Naive thymus-derived CD4-positive, alpha-beta T cell (primary cell): Measurements from ENCODE around the gene BRD3. TPM values are rescaled to one million over a fixed set of nuclear protein-coding genes. Genes with fewer than 3 reads are reported as not detected.

Source experiments
- ATAC-seq: fragments of 150-1000 bp; cut with Tn5 transposase; 2 replicates; pipeline ENCODE4 v1.10.0; 2021; ENCODE audit warnings: mild to moderate bottlenecking, moderate library complexity
- CTCF ChIA-PET: fragments of 350-600 bp; sonication (Branson Sonifier 250); formaldehyde crosslinking; loops from one replicate; lab custom pipeline; 2021; ENCODE audit warnings: antibody characterized with exemption; lab: Charles Lee
- POLR2A ChIA-PET: fragments of 350-600 bp; sonication (Branson Sonifier 250); formaldehyde crosslinking; loops from one replicate; lab custom pipeline; 2021; ENCODE audit warnings: antibody characterized with exemption, inconsistent platforms; lab: Charles Lee
- DNase-seq, 9 donors: peaks; one replicate each; pipeline versions ENCODE4 v3.0.0 to v3.0.0-alpha.2; 2020 to 2022; ENCODE audit warnings: mixed read lengths in 1 of 9
- H3K27ac ChIP-seq: one replicate; pipeline ENCODE4 v1.7.0; 2013; ENCODE audit warnings: mild to moderate bottlenecking, low read depth, low read length, moderate library complexity
- H3K27me3 ChIP-seq, 2 donors: one replicate each; pipeline ENCODE4 v1.7.0; 2013; ENCODE audit warnings: low read length in 2 of 2, mild to moderate bottlenecking in 2 of 2, moderate library complexity in 2 of 2; ENCODE audit not compliant: control insufficient read depth in 2 of 2, insufficient read depth in 2 of 2
- H3K36me3 ChIP-seq, 3 experiments: 1 replicate in 2 of 3; 2 replicates in 1 of 3; pipeline ENCODE4 v1.7.0; 2013; ENCODE audit warnings: low read length in 3 of 3, mild to moderate bottlenecking in 3 of 3, moderate library complexity in 1 of 3; ENCODE audit not compliant: insufficient read depth in 3 of 3, control insufficient read depth in 2 of 3
- H3K4me1 ChIP-seq, 2 donors: one replicate each; pipeline ENCODE4 v1.7.0; 2013; ENCODE audit warnings: low read length in 2 of 2, mild to moderate bottlenecking in 2 of 2, moderate library complexity in 1 of 2; ENCODE audit not compliant: control insufficient read depth in 2 of 2, insufficient read depth in 2 of 2
- H3K4me3 ChIP-seq: 2 replicates; pipeline ENCODE4 v1.7.0; 2013; ENCODE audit warnings: mild to moderate bottlenecking, low read length
- H3K9me3 ChIP-seq, 3 experiments: 1 replicate in 2 of 3; 2 replicates in 1 of 3; pipeline ENCODE4 v1.7.0; 2013; ENCODE audit warnings: low read length in 3 of 3; ENCODE audit not compliant: control insufficient read depth in 2 of 3
- H3K27ac Mint-ChIP-seq, 9 donors: one replicate each; pipeline ENCODE4 v1.8.0; 2020 to 2022; ENCODE audit warnings: mixed read lengths in 9 of 9, mild to moderate bottlenecking in 8 of 9, moderate library complexity in 5 of 9, inconsistent platforms in 2 of 9
- H3K27me3 Mint-ChIP-seq, 5 donors: one replicate each; pipeline ENCODE4 v1.8.0; 2021 to 2022; ENCODE audit warnings: mixed read lengths in 5 of 5, mild to moderate bottlenecking in 1 of 5
- H3K36me3 Mint-ChIP-seq, 5 donors: one replicate each; pipeline ENCODE4 v1.8.0; 2020 to 2022; ENCODE audit warnings: mixed read lengths in 5 of 5, mild to moderate bottlenecking in 3 of 5, inconsistent platforms in 1 of 5
- H3K4me1 Mint-ChIP-seq, 7 donors: one replicate each; pipeline ENCODE4 v1.8.0; 2020 to 2022; ENCODE audit warnings: mixed read lengths in 7 of 7, mild to moderate bottlenecking in 3 of 7, inconsistent platforms in 1 of 7
- H3K4me3 Mint-ChIP-seq, 10 donors: one replicate each; pipeline ENCODE4 v1.8.0; 2020 to 2022; ENCODE audit warnings: mild to moderate bottlenecking in 10 of 10, mixed read lengths in 10 of 10, moderate library complexity in 6 of 10, inconsistent platforms in 2 of 10
- H3K9me3 Mint-ChIP-seq, 11 donors: one replicate each; pipeline ENCODE4 v1.8.0; 2020 to 2022; ENCODE audit warnings: mixed read lengths in 11 of 11, mild to moderate bottlenecking in 4 of 11, inconsistent platforms in 1 of 11, moderate library complexity in 1 of 11
- intact Hi-C, 2 donors: fragments of 100-400 bp; cut with micrococcal nuclease; formaldehyde crosslinking; loops; one replicate each; pipeline ENCODE4 v1.15.1; 2023
- polyA plus RNA-seq, 2 donors: library from polyadenylated mRNA; unstranded; fragments of 300-500 nt; fragmentation: Illumina TruSeq; gene quantifications; one replicate each; pipeline ENCODE4 v1.2.3, GENCODE V29; 2021
- total RNA-seq, 6 experiments: library from RNA in 5 of 6; stranded (reverse) in 5 of 6; gene quantifications; 1 replicate in 5 of 6; 2 replicates in 1 of 6; pipeline ENCODE4 v1.2.3 and lab custom pipeline; 2021 to 2026

The BRD3 gene
- total and polyA plus RNA-seq, 7 experiments from 2014 or later, result 12.4 to 49.7 (median 36.4) TPM

- Mint-ChIP-seq H3K27me3 (peaks cover 0 to 14% (median 8%) of the 10 kb centered on the region in 5 donors), H3K9me3 (peaks cover 0 to 14% (median 5%) of the 10 kb centered on the region in 11 donors), H3K4me1 (peaks cover 0 to 4% (median 0%) of the 10 kb centered on the region in 7 donors), H3K36me3 (peaks cover 0 to 5% (median 0%) of the 10 kb centered on the region in 5 donors), H3K27ac (no peak overlapping the region), H3K4me3 (no peak overlapping the region)
- DNase-seq, result no peak
- H3K27ac ChIP-seq, result no peak overlapping the region
- no peak for ATAC-seq
- no peaks in the 10 kb centered on the region for H3K27me3 ChIP-seq
- H3K4me1 ChIP-seq, result no peaks in the 10 kb centered on the region
- no peaks in the 10 kb centered on the region for H3K9me3 ChIP-seq
- intact Hi-C loops, result no loop called here
- ChIA-PET POLR2A (interaction anchor here (0.5 kb wide), 1 partner anchor 841 kb away, joined by 7 read pairs; no protein-coding TSS in a partner anchor), CTCF (no interaction called here)
- no peaks in the 10 kb centered on the region for H3K36me3 ChIP-seq
- H3K4me3 ChIP-seq, result no peak overlapping the region
Observed at GRCh38 chr9:134011401-134011800, 56.4 kb downstream of the BRD3 start.

DNA sequence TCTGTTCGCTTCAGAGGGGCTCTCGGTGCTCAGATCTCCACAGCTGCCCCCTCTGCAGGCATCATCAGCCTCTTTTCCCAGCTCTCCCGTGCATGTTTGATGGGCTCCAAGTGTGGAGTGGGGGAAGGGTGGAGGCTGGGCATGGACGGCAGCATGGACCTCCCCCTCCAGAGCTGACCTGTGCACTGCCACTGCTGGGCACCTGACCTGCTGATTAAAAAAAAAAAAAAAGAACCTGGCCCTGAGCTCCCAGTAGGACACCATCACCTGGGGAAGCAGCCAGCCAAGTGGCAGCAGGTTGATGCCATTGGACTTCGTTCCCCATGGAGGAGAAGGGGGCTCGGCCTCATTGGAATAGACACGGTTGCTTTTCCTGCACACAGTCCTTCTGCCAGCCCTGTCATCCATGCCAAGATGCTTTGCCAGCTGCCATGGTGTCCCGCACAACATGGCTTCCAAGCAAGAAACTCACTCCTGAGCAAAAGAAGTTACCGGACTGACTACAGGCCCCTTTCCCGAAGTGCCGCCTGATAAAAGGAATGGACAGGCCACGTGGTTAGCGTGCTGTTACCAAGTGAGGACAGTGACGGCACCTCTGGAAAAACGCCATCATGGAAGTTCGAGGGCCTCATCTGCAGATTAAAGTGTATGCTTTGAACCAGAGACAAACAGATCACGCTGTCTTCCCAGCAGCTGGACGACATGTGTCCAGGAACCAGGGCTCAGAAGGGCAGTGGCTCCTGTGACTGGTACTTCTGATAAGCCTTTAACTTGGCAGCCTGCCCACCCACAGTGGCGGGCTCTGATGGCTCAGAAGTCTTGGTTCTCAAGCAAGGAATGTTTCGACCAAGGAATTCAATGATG, 57.3 kb downstream of the BRD3 start:
- no peaks in the 10 kb centered on the region for H3K27me3 ChIP-seq
- H3K36me3 Mint-ChIP-seq, result peaks cover 0 to 5% (median 0%) of the 10 kb centered on the region in 5 donors
- CTCF ChIA-PET, result no interaction called here
- H3K27ac Mint-ChIP-seq, result no peak overlapping the region
- H3K36me3 ChIP-seq, result no peaks in the 10 kb centered on the region
- POLR2A ChIA-PET, result no interaction called here
- H3K4me3 Mint-ChIP-seq, result no peak overlapping the region
- no peaks in the 10 kb centered on the region for H3K9me3 ChIP-seq
- H3K9me3 Mint-ChIP-seq, result peaks cover 0 to 14% (median 5%) of the 10 kb centered on the region in 11 donors
- H3K4me1 ChIP-seq, result no peaks in the 10 kb centered on the region
- ATAC-seq (no peak), DNase-seq (no peak)
- intact Hi-C loops, result no loop called here
- H3K27ac ChIP-seq, result no peak overlapping the region
- H3K4me1 Mint-ChIP-seq, result peaks cover 0 to 4% (median 0%) of the 10 kb centered on the region in 7 donors
- no peak overlapping the region for H3K4me3 ChIP-seq
- H3K27me3 Mint-ChIP-seq, result peaks cover 0 to 16% (median 8%) of the 10 kb centered on the region in 5 donors

DNA sequence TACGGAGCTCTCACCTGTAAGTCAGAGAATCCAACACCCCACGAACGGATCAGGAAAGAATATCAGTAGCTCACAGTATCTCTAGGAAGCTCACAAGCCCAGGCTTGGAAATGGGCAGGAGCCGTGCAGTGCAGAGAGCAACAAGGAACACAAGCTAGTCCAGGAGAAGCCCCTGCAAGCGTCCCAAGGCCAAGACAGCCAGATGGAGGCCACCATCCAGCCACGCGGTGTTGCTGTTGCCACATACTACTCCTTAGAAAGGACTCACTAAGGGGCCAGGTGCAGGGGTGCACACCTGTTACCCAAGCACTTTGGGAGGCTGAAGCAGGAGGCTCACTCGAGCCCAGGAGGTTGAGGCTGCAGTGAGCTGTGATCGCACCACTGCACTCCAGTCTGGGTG, 60.3 kb downstream of the BRD3 start:
- CTCF ChIA-PET, result no interaction called here
- intact Hi-C loops, result no loop called here
- Histone ChIP-seq H3K27me3 (no peaks in the 10 kb centered on the region), H3K36me3 (no peaks in the 10 kb centered on the region), H3K27ac (no peak overlapping the region), H3K4me1 (no peaks in the 10 kb centered on the region), H3K4me3 (no peak overlapping the region), H3K9me3 (no peaks in the 10 kb centered on the region)
- peaks cover 0 to 16% (median 8%) of the 10 kb centered on the region in 5 donors for H3K27me3 Mint-ChIP-seq
- no peak for ATAC-seq
- peaks cover 0 to 8% (median 0%) of the 10 kb centered on the region in 11 donors for H3K9me3 Mint-ChIP-seq
- DNase-seq, result no peak
- peaks cover 0 to 4% (median 0%) of the 10 kb centered on the region in 7 donors for H3K4me1 Mint-ChIP-seq
- H3K36me3 Mint-ChIP-seq, result peaks cover 0 to 4% (median 0%) of the 10 kb centered on the region in 5 donors
- POLR2A ChIA-PET, result interaction anchor here (0.7 kb wide), 1 partner anchor 382 kb away, joined by 3 read pairs; no protein-coding TSS in a partner anchor
- H3K4me3 Mint-ChIP-seq, result no peak overlapping the region
- H3K27ac Mint-ChIP-seq, result peak overlapping the region in 1 of 9 donors; percentile 57

- Histone ChIP-seq H3K27ac (no peak overlapping the region), H3K4me1 (no peaks in the 10 kb centered on the region), H3K36me3 (no peaks in the 10 kb centered on the region), H3K4me3 (no peak overlapping the region), H3K9me3 (no peaks in the 10 kb centered on the region), H3K27me3 (no peaks in the 10 kb centered on the region)
- ChIA-PET CTCF (no interaction called here), POLR2A (no interaction called here)
- intact Hi-C loops, result no loop called here
- Mint-ChIP-seq H3K4me1 (peaks cover 0 to 4% (median 0%) of the 10 kb centered on the region in 7 donors), H3K4me3 (no peak overlapping the region), H3K27ac (peak overlapping the region in 1 of 9 donors; percentile 57), H3K27me3 (peaks cover 0 to 16% (median 8%) of the 10 kb centered on the region in 5 donors), H3K36me3 (peaks cover 0 to 4% (median 0%) of the 10 kb centered on the region in 5 donors), H3K9me3 (peaks cover 0 to 8% (median 0%) of the 10 kb centered on the region in 11 donors)
- ATAC-seq, result no peak
- no peak for DNase-seq
Observed at GRCh38 chr9:134007150-134007549, 60.7 kb downstream of the BRD3 start.

DNA sequence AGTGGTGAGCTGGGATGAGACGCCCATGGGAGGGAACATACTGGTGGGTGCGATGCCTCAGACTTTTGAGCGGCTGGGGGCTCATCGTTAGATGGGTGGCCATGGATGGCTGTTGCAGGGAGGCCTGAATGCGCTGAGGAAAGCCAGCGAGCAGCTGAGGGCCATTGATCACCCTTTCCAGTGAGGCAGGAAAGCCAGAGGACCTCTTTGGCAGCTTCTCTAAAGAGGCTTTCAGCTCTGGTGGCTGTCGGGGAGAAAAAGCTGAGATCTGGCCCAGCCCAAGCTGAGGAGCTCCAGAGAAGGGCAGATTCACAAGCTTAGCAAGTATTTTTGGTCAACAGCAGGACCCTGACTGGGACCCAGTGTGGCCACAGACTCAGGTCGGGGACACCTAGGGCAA, 62.4 kb downstream of the BRD3 start:
- POLR2A ChIA-PET, result no interaction called here
- Mint-ChIP-seq H3K4me1 (peaks cover 0 to 4% (median 0%) of the 10 kb centered on the region in 7 donors), H3K9me3 (peaks cover 0 to 4% (median 0%) of the 10 kb centered on the region in 11 donors), H3K27me3 (peaks cover 0 to 16% (median 8%) of the 10 kb centered on the region in 5 donors), H3K36me3 (no peaks in the 10 kb centered on the region), H3K4me3 (no peak overlapping the region), H3K27ac (no peak overlapping the region)
- no peak for ATAC-seq
- Histone ChIP-seq H3K9me3 (no peaks in the 10 kb centered on the region), H3K4me1 (no peaks in the 10 kb centered on the region), H3K27ac (no peak overlapping the region), H3K36me3 (no peaks in the 10 kb centered on the region), H3K4me3 (no peak overlapping the region), H3K27me3 (no peaks in the 10 kb centered on the region)
- CTCF ChIA-PET, result interaction anchor here (1.2 kb wide), 1 partner anchor 11 kb away, joined by 3 read pairs; no protein-coding TSS in a partner anchor
- no peak for DNase-seq
- intact Hi-C loops, result no loop called here

GRCh38 chr9:134004881-134005280, 62.9 kb downstream of the BRD3 start:
- ChIA-PET CTCF (interaction anchor here (1.2 kb wide), 1 partner anchor 10 kb away, joined by 3 read pairs; no protein-coding TSS in a partner anchor), POLR2A (no interaction called here)
- peaks cover 0 to 4% (median 0%) of the 10 kb centered on the region in 11 donors for H3K9me3 Mint-ChIP-seq

More at GRCh38 chr9:134004881-134005280, 62.9 kb downstream of the BRD3 start:
- peaks cover 0 to 4% (median 0%) of the 10 kb centered on the region in 7 donors for H3K4me1 Mint-ChIP-seq
- no peak overlapping the region for H3K4me3 Mint-ChIP-seq
- DNase-seq (no peak), ATAC-seq (no peak)
- H3K27me3 ChIP-seq, result no peaks in the 10 kb centered on the region
- H3K36me3 ChIP-seq, result no peaks in the 10 kb centered on the region
- no peak overlapping the region for H3K27ac ChIP-seq
- intact Hi-C loops, result no loop called here
- H3K4me3 ChIP-seq, result no peak overlapping the region
- H3K9me3 ChIP-seq, result no peaks in the 10 kb centered on the region
- H3K4me1 ChIP-seq, result no peaks in the 10 kb centered on the region
- H3K27me3 Mint-ChIP-seq, result peaks cover 0 to 16% (median 8%) of the 10 kb centered on the region in 5 donors
- no peak overlapping the region for H3K27ac Mint-ChIP-seq
- no peaks in the 10 kb centered on the region for H3K36me3 Mint-ChIP-seq
